Neuronal stem cell (in vitro differentiated cells): ENCODE data around the gene FAM50A.

Experiments used
- DNase-seq: peaks from one replicate; pipeline ENCODE4 v3.0.0-alpha.2; 2013; ENCODE audit warnings: low spot score
- H2AFZ ChIP-seq: one replicate; pipeline ENCODE4 v1.6.1; 2013; ENCODE audit warnings: mild to moderate bottlenecking, low read length, inconsistent platforms
- H2AK5ac ChIP-seq: 2 replicates; pipeline ENCODE4 v1.6.1; 2013; ENCODE audit warnings: low read depth, mild to moderate bottlenecking, inconsistent platforms, low read length, moderate library complexity, mixed read lengths
- H2BK120ac ChIP-seq: 2 replicates; pipeline ENCODE4 v1.6.1; 2013; ENCODE audit warnings: low read depth, mild to moderate bottlenecking, inconsistent platforms, low read length, moderate library complexity, mixed read lengths
- H2BK12ac ChIP-seq: one replicate; pipeline ENCODE4 v1.6.1; 2013; ENCODE audit warnings: low read length, inconsistent platforms
- H2BK15ac ChIP-seq: 2 replicates; pipeline ENCODE4 v1.6.1; 2013; ENCODE audit warnings: mild to moderate bottlenecking, low read length, inconsistent platforms, mixed read lengths
- H2BK5ac ChIP-seq: one replicate; pipeline ENCODE4 v1.6.1; 2013; ENCODE audit warnings: inconsistent platforms, mild to moderate bottlenecking, low read length, moderate library complexity
- H3K14ac ChIP-seq: one replicate; pipeline ENCODE4 v1.6.1; 2013; ENCODE audit warnings: low read length, inconsistent platforms
- H3K18ac ChIP-seq: 2 replicates; pipeline ENCODE4 v1.6.1; 2013; ENCODE audit warnings: low read length, inconsistent platforms
- H3K23ac ChIP-seq: 2 replicates; pipeline ENCODE4 v1.6.1; 2013; ENCODE audit warnings: low read depth, mild to moderate bottlenecking, mixed read lengths, low read length, inconsistent platforms; ENCODE audit not compliant: poor library complexity
- H3K27ac ChIP-seq: replicated peaks from 3 replicates; pipeline ENCODE4 v1.5.1; 2013; ENCODE audit warnings: low read length, inconsistent platforms
- H3K27me3 ChIP-seq, 3 experiments: 2 replicates each; pipeline ENCODE4 v1.6.1; 2013; ENCODE audit warnings: low read length in 3 of 3, mild to moderate bottlenecking in 2 of 3, inconsistent platforms in 1 of 3, low read depth in 1 of 3, mixed read lengths in 1 of 3, moderate library complexity in 1 of 3; ENCODE audit not compliant: control insufficient read depth in 3 of 3, insufficient read depth in 3 of 3
- H3K36me3 ChIP-seq, 2 donors: replicated peaks in 1 of 2; 2 replicates each; pipeline ENCODE4 v1.6.1; 2013; ENCODE audit warnings: low read length in 2 of 2; ENCODE audit not compliant: control insufficient read depth in 2 of 2, insufficient read depth in 2 of 2
- H3K4ac ChIP-seq: 2 replicates; pipeline ENCODE4 v1.6.1; 2013; ENCODE audit warnings: inconsistent platforms, mild to moderate bottlenecking, low read length, moderate library complexity
- H3K4me1 ChIP-seq, 2 donors: 1 replicate in 1 of 2; 2 replicates in 1 of 2; pipeline ENCODE4 v1.6.1; 2013; ENCODE audit warnings: low read length in 2 of 2, low read depth in 1 of 2; ENCODE audit not compliant: control insufficient read depth in 2 of 2, insufficient read depth in 1 of 2
- H3K4me2 ChIP-seq: one replicate; pipeline ENCODE4 v1.6.1; 2013; ENCODE audit warnings: mild to moderate bottlenecking, low read length, inconsistent platforms; ENCODE audit not compliant: insufficient read depth, poor library complexity, severe bottlenecking
- H3K4me3 ChIP-seq, 2 donors: 2 replicates each; pipeline ENCODE4 v1.5.1; 2013; ENCODE audit warnings: low read length in 2 of 2, mild to moderate bottlenecking in 2 of 2, inconsistent platforms in 1 of 2, moderate library complexity in 1 of 2
- H3K79me1 ChIP-seq: one replicate; pipeline ENCODE4 v1.6.1; 2013; ENCODE audit warnings: low read depth, mild to moderate bottlenecking, inconsistent platforms, low read length, moderate library complexity
- H3K9ac ChIP-seq: one replicate; pipeline ENCODE4 v1.6.1; 2013; ENCODE audit warnings: mild to moderate bottlenecking, low read depth, low read length, inconsistent platforms; ENCODE audit not compliant: poor library complexity
- H3K9me3 ChIP-seq, 2 donors: replicated peaks in 1 of 2; 2 replicates each; pipeline versions ENCODE3 to v1.6.1; 2013; ENCODE audit warnings: low read length in 2 of 2, mild to moderate bottlenecking in 2 of 2, inconsistent platforms in 1 of 2, low read depth in 1 of 2, mixed read lengths in 1 of 2, moderate library complexity in 1 of 2; ENCODE audit not compliant: control insufficient read depth in 2 of 2, insufficient read depth in 1 of 2
- H4K8ac ChIP-seq: one replicate; pipeline ENCODE4 v1.6.1; 2013; ENCODE audit warnings: low read depth, mild to moderate bottlenecking, inconsistent platforms, low read length, moderate library complexity
- H4K91ac ChIP-seq: one replicate; pipeline ENCODE4 v1.6.1; 2013; ENCODE audit warnings: low read length, low read depth, mild to moderate bottlenecking, inconsistent platforms; ENCODE audit not compliant: poor library complexity
- WGBS, 2 donors: extraction: QIAGEN DNeasy Blood & Tissue Kit; methylation state at CpG; one replicate each; pipeline ENCODE4 v1.1.7; 2013; ENCODE audit warnings: missing lambda C conversion rate in 2 of 2, mixed read lengths in 1 of 2; ENCODE audit not compliant: insufficient read length in 2 of 2, insufficient replicate concordance in 1 of 2; ENCODE audit errors: extremely low coverage in 2 of 2; 5-methylcytosine and 5-hydroxymethylcytosine counted together

FAM50A gene

GRCh38 chrX:154449618-154450017 lies 5.7 kb downstream of the FAM50A start:
- Histone ChIP-seq H3K4me2 (no peak overlapping the region), H3K27ac (no peak overlapping the region), H3K23ac (no peak overlapping the region), H3K4me3 (no peak overlapping the region), H2AK5ac (no peak overlapping the region), H4K8ac (no peak overlapping the region), H3K14ac (no peak overlapping the region), H2BK120ac (no peak overlapping the region), H2BK12ac (no peak overlapping the region), H3K4ac (no peak overlapping the region), H2BK15ac (no peak overlapping the region), H3K9me3 (no peaks in the 10 kb centered on the region), H3K36me3 (peaks cover 14 to 32% of the 10 kb centered on the region in 2 donors), H3K9ac (no peak overlapping the region), H4K91ac (no peak overlapping the region), H3K79me1 (peaks cover 3% of the 10 kb centered on the region), H2AFZ (no peak overlapping the region), H2BK5ac (no peak overlapping the region), H3K18ac (no peak overlapping the region), H3K4me1 (peaks cover 0 to 3% of the 10 kb centered on the region in 2 donors), H3K27me3 (peaks cover 0 to 8% (median 0%) of the 10 kb centered on the region in 3 experiments)
- no CpG with 5 or more reads among the region's 18 CpGs for WGBS, 2 donors
- no peak for DNase-seq

DNA sequence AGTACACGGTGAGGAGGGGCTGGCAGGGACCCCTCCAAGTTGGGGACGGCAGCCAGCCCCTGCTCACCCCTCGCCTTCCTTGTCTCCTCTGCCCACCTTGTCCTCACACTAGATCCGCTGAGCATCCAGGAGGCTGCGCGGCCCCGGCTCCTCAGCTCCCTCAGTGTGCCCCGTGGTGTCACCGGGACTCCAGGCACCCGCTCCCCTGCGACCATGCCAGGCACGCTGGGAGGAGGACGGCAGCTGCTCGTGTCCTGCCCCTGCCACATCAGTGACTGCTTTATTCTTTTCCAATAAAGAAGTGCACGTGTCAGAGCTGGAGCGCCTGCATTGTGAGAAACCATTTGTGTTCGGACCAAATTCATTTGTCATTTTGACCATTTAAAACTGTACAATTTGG lies 6.4 kb downstream of the FAM50A start:
- Histone ChIP-seq H3K4me1 (no peaks in the 10 kb centered on the region), H3K4me3 (no peak overlapping the region), H3K9me3 (no peaks in the 10 kb centered on the region), H2BK120ac (no peak overlapping the region), H3K4ac (no peak overlapping the region), H3K79me1 (peaks cover 1% of the 10 kb centered on the region), H3K4me2 (no peak overlapping the region), H3K36me3 (peaks cover 14 to 32% of the 10 kb centered on the region in 2 donors), H2BK15ac (no peak overlapping the region), H4K8ac (no peak overlapping the region), H4K91ac (no peak overlapping the region), H3K9ac (peak overlapping the region; percentile 60), H3K23ac (no peak overlapping the region), H2AFZ (no peak overlapping the region), H2BK12ac (no peak overlapping the region), H2AK5ac (no peak overlapping the region), H3K18ac (no peak overlapping the region), H2BK5ac (no peak overlapping the region), H3K27ac (no peak overlapping the region), H3K27me3 (peaks cover 0 to 8% (median 0%) of the 10 kb centered on the region in 3 experiments), H3K14ac (no peak overlapping the region)
- WGBS, 2 donors, result no CpG with 5 or more reads among the region's 17 CpGs
- no peak for DNase-seq

GRCh38 chrX:154452823-154453222 lies 8.9 kb downstream of the FAM50A start:
- H4K91ac ChIP-seq, result no peak overlapping the region
- no peak overlapping the region for H3K4me3 ChIP-seq
- no CpG with 5 or more reads among the region's 9 CpGs for WGBS, 2 donors

DNA sequence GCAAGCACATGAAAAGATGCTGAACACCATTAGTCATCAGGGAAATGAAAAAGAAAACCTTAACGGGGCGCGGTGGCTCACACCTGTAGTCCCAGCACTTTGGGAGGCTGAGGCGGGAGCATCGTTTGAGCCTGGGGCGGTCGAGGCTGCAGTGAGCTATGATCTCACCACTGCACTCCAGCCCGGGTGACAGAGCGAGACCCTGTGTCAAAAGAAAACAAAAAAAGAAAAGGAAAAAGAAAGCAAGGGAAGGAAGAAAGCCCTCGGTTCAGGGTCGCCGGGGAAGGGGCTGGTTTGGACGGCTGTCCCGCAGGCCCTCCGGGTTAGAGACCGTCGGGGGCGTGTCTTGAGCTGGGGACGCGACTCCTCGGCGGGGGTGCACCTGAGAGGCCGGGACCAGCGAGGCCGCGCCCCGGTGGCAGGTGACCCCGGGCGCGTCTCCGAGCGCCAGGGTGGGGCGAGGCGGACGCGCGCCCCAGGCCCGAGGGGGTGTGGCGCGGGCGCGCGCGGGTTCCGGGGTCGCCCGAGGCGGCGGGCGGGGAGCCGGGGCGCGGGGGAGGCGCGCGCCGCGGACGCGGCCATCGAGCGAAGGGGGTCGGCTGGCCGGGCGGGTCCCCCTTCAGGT lies 13.7 kb downstream of the FAM50A start:
- H3K4me2 ChIP-seq, result peak overlapping the region; percentile 83
- no peak overlapping the region for H3K4ac ChIP-seq
- H3K23ac ChIP-seq, result no peak overlapping the region
- H2BK15ac ChIP-seq, result no peak overlapping the region
- no peak overlapping the region for H3K18ac ChIP-seq
- H4K8ac ChIP-seq, result no peak overlapping the region
- H3K9ac ChIP-seq, result no peak overlapping the region
- H2AK5ac ChIP-seq, result no peak overlapping the region
- no peak overlapping the region for H3K14ac ChIP-seq
- peaks cover 3 to 7% of the 10 kb centered on the region in 2 donors for H3K4me1 ChIP-seq
- H3K36me3 ChIP-seq, result peaks cover 7 to 23% of the 10 kb centered on the region in 2 donors
- no peak overlapping the region for H4K91ac ChIP-seq
- no peak overlapping the region for H3K27ac ChIP-seq
- H2AFZ ChIP-seq, result peak overlapping the region; percentile 85
- peaks cover 1% of the 10 kb centered on the region for H3K79me1 ChIP-seq
- H3K27me3 ChIP-seq, result no peaks in the 10 kb centered on the region
- DNase-seq, result no peak
- no peak overlapping the region for H2BK12ac ChIP-seq
- H3K4me3 ChIP-seq, result peak overlapping the region; percentile 74 to 77
- WGBS, 2 donors, result no CpG with 5 or more reads among the region's 65 CpGs
- H2BK120ac ChIP-seq, result no peak overlapping the region
- H3K9me3 ChIP-seq, result no peaks in the 10 kb centered on the region
- peak overlapping the region; percentile 66 for H2BK5ac ChIP-seq

More at GRCh38 chrX:154452823-154453222, 8.9 kb downstream of the FAM50A start:
- no peaks in the 10 kb centered on the region for H3K79me1 ChIP-seq
- H3K4me1 ChIP-seq, result no peaks in the 10 kb centered on the region
- no peak overlapping the region for H3K27ac ChIP-seq
- H3K14ac ChIP-seq, result no peak overlapping the region
- no peak overlapping the region for H2BK120ac ChIP-seq
- H3K9ac ChIP-seq, result no peak overlapping the region
- no peak overlapping the region for H3K18ac ChIP-seq
- H2BK15ac ChIP-seq, result no peak overlapping the region
- H2BK12ac ChIP-seq, result no peak overlapping the region
- no peak overlapping the region for H2AK5ac ChIP-seq
- no peak overlapping the region for H4K8ac ChIP-seq
- peaks cover 0 to 8% (median 0%) of the 10 kb centered on the region in 3 experiments for H3K27me3 ChIP-seq
- H2BK5ac ChIP-seq, result no peak overlapping the region
- no peak overlapping the region for H3K23ac ChIP-seq
- H2AFZ ChIP-seq, result no peak overlapping the region
- H3K4me2 ChIP-seq, result no peak overlapping the region
- DNase-seq, result no peak
- no peak overlapping the region for H3K4ac ChIP-seq
- H3K36me3 ChIP-seq, result peaks cover 14 to 24% of the 10 kb centered on the region in 2 donors
- no peaks in the 10 kb centered on the region for H3K9me3 ChIP-seq
